Stimulated activated CD8-positive, alpha-beta memory T cell treated with anti-CD3 and anti-CD28 coated beads, Interleukin-12 subunit alpha, Interleukin-12 subunit beta, amount 100 ng/mL, for 1 hour (primary cell): ENCODE results near the gene CELA2B.
"Not testable (repeated sequence)": the region's sequence is repeated elsewhere in the genome, so short reads cannot be mapped to it uniquely, and the experiment has no call there.

ENCODE experiments used
- DNase-seq: peaks from one replicate; pipeline ENCODE4 v3.0.0-alpha.2; 2020; ENCODE audit warnings: low read depth

Gene CELA2B

GRCh38 chr1:15475752-15476314 is at the start of gene CELA2B:
CELA2B (plus strand) TSS chr1:15476104; CDS start chr1:15476126, 22 bp downstream.
- no peak for DNase-seq

DNA sequence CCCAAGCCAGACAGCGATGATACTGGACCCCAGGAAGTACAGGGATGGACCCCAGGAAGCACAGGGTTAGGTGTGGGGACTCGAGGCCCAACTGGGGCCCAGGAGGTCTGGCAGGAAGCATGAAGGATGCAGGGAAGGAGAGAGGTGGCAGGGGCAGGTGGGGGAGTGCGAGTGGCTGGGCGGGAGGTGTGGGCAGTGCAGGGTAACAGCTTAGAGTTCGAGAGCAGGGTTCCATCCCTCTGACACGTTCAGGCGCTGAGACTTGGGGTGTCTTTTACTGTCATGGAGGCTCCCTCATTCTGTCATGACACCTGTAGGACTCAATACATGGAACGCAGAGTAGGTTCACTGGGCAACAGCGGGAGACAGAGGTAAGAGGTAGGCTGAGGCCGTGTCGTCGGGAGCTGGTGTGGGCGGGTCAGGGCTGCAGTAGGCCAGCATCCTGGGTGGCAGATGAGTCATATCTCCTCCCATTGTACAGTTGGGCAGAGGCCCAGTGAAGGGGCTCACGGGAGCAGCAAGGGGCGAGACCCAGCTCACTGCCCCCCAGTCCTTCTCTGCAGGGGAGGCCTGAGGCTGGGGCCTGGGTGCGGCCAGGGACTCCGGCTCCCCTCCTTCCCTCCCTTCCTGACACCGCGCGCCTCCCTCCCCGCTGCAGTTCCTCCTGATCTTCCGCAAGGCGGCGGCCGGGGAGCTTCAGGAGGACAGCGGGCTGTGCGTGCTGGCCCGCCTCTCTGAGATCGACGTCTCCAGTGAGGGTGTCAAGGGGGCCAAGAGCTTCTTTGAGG is 49.2 kb upstream of the CELA2B start:
- DNase-seq, result no peak

DNA sequence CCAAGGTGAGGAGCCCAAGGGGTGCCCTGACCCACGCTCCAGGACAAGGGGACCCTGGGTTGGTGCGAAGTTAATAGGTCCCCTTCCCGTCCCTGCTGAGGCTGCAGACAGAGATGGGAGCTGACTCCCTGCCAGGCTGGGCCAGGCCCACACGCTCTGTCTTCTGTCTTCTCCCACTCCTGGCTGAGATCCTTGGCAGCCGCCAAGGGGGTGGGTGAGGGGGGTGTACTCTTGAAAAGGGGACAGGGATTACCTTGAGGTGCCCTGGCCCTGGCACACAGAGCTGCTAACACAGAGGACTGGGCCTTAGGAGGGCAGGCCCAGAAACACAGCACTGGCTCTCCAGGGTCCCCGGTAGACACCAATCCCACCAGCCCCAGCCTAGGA is 48.6 kb upstream of the CELA2B start:
- DNase-seq, result no peak

DNA sequence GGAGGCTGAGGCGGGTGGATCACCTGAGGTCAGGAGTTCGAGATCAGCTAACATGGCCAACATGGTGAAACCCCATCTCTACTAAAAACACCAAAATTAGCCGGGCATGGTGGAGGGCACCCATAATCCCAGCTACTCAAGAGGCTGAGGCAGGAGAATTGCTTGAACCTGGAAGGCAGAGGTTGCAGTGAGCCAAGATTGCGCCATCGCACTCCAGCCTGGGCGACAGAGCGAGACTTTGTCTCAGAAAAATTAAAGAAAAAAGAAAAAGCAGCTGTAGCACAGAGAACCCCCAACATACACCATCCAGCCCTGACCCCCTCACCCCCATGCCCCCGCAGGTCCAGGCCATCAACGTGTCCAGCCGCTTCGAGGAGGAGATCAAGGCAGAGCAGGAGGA is 47.7 kb upstream of the CELA2B start:
- not testable (repeated sequence) for DNase-seq

GRCh38 chr1:15428815-15429435 is 47.0 kb upstream of the CELA2B start:
- DNase-seq, result no peak

DNA sequence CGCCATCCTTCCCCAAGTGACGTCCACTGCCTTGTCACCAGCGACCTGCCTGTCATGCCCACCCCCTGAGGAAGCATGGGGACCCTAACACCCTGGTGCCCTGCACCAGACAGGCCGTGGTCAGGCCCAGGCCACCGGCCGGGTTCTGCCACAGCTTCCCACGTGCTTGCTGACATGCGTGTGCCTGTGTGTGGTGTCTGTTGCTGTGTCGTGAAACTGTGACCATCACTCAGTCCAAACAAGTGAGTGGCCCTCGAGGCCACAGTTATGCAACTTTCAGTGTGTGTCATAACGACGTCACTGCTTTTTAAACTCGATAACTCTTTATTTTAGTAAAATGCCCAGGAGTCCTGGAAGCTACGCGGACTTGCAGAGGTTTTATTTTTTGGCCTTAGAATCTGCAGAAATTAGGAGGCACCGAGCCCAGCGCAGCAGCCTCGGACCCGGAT is 46.2 kb upstream of the CELA2B start:
- DNase-seq, result no peak

- DNase-seq, result peak; percentile 59
Observed at GRCh38 chr1:15430787-15431570, 44.9 kb upstream of the CELA2B start.

DNA sequence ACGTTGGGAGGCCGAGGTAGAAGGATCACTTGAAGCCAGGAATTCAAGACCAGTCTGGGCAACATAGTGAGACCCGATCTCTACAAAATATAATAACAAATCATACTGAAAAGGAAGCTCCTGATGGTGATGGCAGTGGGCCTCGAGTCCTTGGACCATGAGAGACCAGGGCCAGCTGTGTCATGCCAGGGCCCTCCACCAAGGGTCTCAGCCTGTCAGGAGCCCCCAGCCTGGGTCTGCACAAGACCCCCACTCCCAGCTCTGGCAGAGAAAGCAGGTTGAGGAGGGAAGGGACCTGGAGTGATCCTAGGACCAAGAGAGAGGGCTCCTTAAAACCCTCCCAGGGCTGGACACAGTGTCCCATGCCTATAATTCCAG is 44.3 kb upstream of the CELA2B start:
- no peak for DNase-seq

- no peak for DNase-seq
Observed at GRCh38 chr1:15432324-15432723, 43.6 kb upstream of the CELA2B start.

DNA sequence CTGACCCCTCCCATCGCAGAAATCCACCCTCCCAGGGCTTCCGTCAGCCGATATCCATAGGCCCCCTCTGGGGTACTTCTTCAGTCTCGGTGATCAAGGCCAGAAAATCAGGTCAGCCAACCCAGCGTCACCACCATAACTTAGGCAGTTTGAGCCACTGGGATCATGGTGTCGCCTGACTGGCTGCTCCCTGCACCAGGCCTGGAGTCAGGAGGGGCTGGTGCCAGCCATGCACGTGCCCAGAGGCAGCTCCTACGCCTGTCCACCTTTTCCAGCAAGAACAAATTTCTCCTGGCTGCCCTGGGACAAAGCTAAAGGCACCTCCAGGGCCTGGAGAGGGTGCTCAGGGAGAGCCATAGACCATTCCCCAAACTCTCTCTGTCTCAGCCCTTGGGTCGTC is 42.4 kb upstream of the CELA2B start:
- DNase-seq, result no peak

GRCh38 chr1:15434739-15435138 is 41.2 kb upstream of the CELA2B start:
- not testable (repeated sequence) for DNase-seq

DNA sequence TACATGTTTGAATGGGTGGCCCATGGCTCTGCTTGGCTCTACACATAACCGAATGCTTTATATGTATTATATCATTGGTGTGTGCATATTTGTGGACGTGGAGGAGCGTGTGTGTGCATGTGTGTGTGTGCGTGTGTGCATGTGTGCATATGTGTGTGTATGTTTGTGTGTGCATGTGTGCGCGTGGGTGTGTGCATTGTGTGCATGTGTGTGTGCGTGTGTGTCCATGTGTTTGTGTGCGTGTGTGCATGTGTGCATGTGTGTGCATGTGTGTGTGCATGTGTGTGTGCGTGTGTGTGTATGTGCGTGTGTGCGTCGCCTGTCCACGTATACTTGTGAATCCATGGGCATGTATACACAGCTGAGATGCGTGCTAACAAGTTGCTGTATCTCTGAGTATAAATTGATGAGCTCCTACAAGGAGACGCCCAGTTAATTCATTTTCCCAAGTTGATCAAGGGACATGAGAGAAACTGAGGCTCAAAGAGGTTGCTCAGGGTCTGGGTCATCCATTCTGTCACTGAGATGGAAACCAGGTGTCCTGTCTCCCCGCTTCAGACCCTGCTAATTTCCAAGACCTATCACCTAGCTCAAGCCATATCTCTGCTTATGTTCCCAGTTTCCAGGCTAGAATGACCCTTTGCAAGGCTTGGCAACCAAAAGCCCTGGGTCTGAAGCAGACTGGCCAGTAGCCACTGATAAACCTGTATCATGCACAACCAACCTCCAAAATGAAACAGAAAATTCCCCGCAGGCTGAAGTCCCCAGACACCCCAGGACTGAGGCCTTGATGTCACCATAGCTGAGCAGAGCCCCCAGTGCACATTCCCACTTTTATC is 40.4 kb upstream of the CELA2B start:
- no peak for DNase-seq

DNA sequence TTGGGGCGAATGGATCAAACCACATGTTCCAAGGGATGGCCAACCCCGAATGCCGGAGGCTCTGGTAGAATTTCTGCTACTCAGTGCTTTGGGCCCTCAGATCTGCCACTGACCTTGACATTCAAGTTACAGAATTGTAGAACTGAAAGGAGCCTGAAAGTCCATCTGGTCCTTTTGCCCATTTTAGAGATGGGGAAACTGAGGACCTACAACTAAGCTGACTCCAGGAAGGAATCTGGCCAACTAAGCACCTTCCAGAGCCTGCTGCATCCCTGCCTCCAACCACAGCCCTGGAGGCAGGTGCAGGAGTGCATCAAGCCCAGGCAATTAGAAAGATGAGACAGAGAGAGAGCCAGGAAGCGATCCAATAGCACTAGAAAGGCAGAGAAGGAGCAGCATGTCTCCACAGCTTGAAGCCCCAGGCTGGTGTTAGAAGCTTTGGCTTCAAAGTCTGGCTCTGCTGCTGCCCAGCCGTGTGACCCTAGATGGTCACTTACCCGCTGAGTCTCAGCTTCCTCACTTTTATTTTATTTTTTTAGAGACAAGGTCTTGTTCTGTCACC is 38.9 kb upstream of the CELA2B start:
- DNase-seq, result no peak

DNA sequence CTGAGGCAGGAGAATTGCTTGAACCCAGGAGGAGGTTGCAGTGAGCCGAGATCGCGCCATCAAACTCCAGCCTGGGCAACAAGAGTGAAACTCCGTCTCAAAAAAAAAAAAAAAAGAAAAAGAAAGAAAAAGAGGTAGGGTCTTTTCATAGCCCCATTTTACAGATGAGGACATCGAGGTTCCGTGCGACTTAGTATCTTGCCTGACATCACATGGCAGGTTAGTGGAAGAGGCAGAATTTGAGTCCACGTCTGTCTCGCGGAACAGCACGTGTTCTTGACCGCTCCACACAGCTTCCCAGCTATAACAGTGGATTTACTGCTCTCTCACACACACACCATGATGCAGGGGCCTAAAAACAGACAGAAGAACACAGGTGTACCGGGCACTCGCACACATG is 36.6 kb upstream of the CELA2B start:
- no peak for DNase-seq

GRCh38 chr1:15440357-15440756 is 35.5 kb upstream of the CELA2B start:
- no peak for DNase-seq

DNA sequence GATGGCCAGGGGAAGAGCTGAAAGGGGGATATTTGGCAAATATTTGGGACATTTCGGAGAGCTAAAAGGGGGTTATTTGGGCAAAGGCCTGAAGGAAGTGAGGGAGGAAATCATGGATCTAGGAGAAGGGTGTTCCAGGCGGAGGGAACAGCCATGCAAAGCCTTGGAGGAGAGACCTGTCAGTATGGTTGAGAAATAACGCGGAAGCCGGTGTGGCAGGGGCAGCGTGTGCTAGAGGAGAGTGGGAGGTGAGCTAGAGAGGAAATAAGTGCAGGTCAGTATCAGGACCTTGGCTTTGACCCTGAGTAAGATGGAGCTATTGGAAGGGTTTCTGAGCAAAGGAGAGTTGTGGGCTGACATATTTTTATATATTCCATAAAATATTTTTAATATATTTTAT is 34.7 kb upstream of the CELA2B start:
- DNase-seq, result no peak

GRCh38 chr1:15442119-15442518 is 33.8 kb upstream of the CELA2B start:
- no peak for DNase-seq

DNA sequence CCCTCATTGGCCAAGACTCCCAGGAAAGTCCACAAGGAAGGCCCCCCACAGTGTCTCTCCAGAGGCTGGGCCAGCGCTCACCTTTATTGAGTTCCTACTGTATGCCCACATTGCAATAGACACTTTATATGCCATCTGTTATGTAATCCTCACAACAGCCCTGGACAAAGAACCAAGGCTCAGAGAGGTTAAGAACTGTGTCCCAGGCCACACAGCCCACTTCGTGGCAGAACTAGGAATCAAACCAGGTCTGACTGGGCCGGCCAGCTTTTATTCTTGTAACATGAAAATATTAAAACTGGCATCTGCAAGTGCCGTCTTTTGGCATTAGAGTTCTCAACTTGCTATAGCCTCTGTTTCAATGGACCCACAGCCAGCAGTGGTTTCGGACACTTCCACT is 33.1 kb upstream of the CELA2B start:
- no peak for DNase-seq

DNA sequence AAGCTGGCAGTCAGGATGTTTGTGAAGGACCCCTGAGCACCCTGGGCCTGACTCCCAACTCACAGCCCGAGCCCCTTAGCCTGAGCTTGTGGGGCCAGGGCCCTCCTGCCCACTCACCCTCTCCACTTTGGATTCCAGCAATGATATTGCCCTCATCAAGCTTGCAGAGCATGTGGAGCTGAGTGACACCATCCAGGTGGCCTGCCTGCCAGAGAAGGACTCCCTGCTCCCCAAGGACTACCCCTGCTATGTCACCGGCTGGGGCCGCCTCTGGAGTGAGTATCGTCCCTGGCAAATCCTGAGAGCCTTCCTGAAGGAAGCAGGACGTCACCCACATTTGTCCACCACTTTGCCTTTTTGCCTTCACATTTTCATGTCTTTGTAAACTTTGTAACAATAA is 32.6 kb upstream of the CELA2B start:
- no peak for DNase-seq

DNA sequence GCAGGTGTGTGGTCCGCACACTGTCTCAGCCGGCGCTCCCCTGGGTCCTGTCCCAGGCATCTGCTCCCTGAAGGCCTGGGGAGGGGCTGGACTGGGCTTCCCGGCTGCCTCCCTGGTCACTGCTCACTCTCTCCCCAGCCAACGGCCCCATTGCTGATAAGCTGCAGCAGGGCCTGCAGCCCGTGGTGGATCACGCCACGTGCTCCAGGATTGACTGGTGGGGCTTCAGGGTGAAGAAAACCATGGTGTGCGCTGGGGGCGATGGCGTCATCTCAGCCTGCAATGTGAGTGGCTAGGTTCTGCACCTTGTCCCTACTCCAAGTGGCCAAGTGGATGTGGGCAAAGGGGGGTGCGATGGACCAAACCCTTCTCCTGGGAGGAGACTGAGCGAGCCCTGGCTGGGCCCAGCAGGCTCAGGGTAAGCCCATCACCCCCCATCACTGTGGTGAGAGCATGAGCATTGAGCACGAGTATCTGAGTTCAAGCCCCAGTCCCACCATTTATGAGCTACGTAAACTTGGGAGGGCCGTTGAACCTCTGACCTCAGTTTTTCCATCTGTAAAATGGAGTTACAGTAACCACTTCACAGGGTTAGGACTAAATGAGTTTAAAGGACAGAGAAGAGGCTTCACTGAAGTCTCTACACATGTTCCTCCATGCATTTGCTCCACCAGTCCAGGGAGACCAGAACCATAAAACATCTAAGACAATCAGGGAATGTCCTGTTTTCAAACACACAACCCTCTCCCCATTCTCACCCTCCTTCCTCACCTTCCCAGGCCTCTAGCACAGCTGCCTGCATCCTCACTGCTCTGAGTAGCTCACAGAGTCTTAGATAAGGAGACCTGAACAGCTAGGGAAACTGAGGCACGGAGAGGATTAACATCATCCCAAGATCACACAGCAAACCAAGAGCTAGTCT is 31.2 kb upstream of the CELA2B start:
- no peak for DNase-seq
